Aorta (tissue), 5 donors: ENCODE results near the gene VEPH1. TPM values are rescaled to one million over a fixed set of nuclear protein-coding genes. Genes with fewer than 3 reads are reported as not detected.

ENCODE experiments used
- ATAC-seq: fragments of 200-7000 bp; cut with Tn5 transposase; one replicate; pipeline ENCODE4 v1.9.1; 2022; ENCODE audit warnings: moderate library complexity; ENCODE audit not compliant: low FRiP score
- DNase-seq, 2 donors: peaks; one replicate each; pipeline ENCODE4 v3.0.0-alpha.2; 2020
- H3K27ac ChIP-seq, 2 donors: one replicate each; pipeline ENCODE4 v1.5.1; 2013; ENCODE audit warnings: low read length in 2 of 2, mild to moderate bottlenecking in 2 of 2, moderate library complexity in 2 of 2, control low read depth in 1 of 2, inconsistent platforms in 1 of 2, low read depth in 1 of 2
- H3K27me3 ChIP-seq, 2 donors: one replicate each; pipeline ENCODE4 v1.6.1; 2013; ENCODE audit warnings: control low read depth in 1 of 2, low read length in 1 of 2, mild to moderate bottlenecking in 1 of 2, moderate library complexity in 1 of 2; ENCODE audit not compliant: insufficient read depth in 2 of 2, control insufficient read depth in 1 of 2
- H3K36me3 ChIP-seq, 2 donors: one replicate each; pipeline ENCODE4 v1.6.1; 2013; ENCODE audit warnings: control low read depth in 1 of 2, low read length in 1 of 2, mild to moderate bottlenecking in 1 of 2; ENCODE audit not compliant: insufficient read depth in 2 of 2, control insufficient read depth in 1 of 2
- H3K4me1 ChIP-seq, 2 donors: one replicate each; pipeline ENCODE4 v1.6.1; 2013; ENCODE audit warnings: low read length in 2 of 2, control low read depth in 1 of 2, mild to moderate bottlenecking in 1 of 2, moderate library complexity in 1 of 2; ENCODE audit not compliant: insufficient read depth in 2 of 2, control insufficient read depth in 1 of 2
- H3K4me3 ChIP-seq, 2 donors: one replicate each; pipeline ENCODE4 v1.5.1; 2013; ENCODE audit warnings: low read length in 2 of 2, control low read depth in 1 of 2, mild to moderate bottlenecking in 1 of 2
- H3K9me3 ChIP-seq: one replicate; pipeline ENCODE4 v1.6.1; 2013; ENCODE audit warnings: mild to moderate bottlenecking, low read length; ENCODE audit not compliant: control insufficient read depth
- WGBS, 2 donors: extraction: QIAGEN DNeasy Blood & Tissue Kit; methylation state at CpG; one replicate each; pipeline ENCODE4 v1.1.7; 2013; 5-methylcytosine and 5-hydroxymethylcytosine counted together
- intact Hi-C, 2 donors: fragments of 100-400 bp; cut with DNase I; formaldehyde crosslinking; loops; one replicate each; pipeline versions ENCODE4 v1.14.2 to v1.15.0; 2022
- polyA plus RNA-seq, 2 donors: library from polyadenylated mRNA; stranded (reverse); fragments of 200-250 nt; gene quantifications; one replicate each; pipeline ENCODE4 v1.2.3, GENCODE V29; 2013
- total RNA-seq, 2 donors: library from RNA; stranded (reverse); fragmentation: NEBNext Ultra II Directional; extraction: Animal tissue kit (Norgen Biotek cat#: 25700); gene quantifications; one replicate each; pipeline ENCODE4 v1.2.1, GENCODE V29; 2021
- donor health status: healthy with polysubstance abuse.
- donor health status: Bipolar disorder and iron deficiency.
- donor health status: DM: no; HTN: no; CAD: no.
- donor health status: DM: no; HTN: no; CAD: no.
- donor health status: DM: yes; HTN: yes; CAD: no.

VEPH1 gene
- total and polyA plus RNA-seq, 4 donors = 0.77 to 0.81 TPM; not detected in 2

DNA sequence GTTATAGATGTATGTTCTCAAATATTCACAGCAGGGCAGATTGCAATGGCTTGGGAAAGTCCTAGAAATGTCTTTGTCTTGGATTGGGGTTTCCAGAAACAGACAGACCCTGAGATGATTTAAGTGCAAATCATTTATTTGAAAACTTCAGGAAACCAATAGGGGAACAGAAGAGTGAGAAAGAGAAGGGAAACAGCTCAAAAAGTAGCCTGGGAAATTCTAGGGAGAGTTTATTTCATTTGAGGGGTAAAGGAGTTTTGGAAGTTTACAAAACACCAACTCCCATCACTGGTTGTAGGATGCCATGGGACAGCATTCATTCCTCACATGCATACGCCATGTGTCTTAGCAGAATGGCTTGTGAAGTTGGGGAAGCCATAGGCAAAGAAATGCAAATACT, 98.8 kb downstream of the VEPH1 start:
- no peak for ATAC-seq
- H3K27me3 ChIP-seq = no peaks in the 10 kb centered on the region
- no peaks in the 10 kb centered on the region for H3K4me1 ChIP-seq
- no peak for DNase-seq
- no peaks in the 10 kb centered on the region for H3K36me3 ChIP-seq
- 61 to 99% methylated on average over 1 of the region's 1 CpG for WGBS, 2 donors
- H3K27ac ChIP-seq = no peak overlapping the region
- no peak overlapping the region for H3K4me3 ChIP-seq
- intact Hi-C loops = no loop called here
- no peaks in the 10 kb centered on the region for H3K9me3 ChIP-seq

GRCh38 chr3:157398598-157398997, 104.6 kb downstream of the VEPH1 start:
- Histone ChIP-seq H3K36me3 (no peaks in the 10 kb centered on the region), H3K27me3 (no peaks in the 10 kb centered on the region), H3K4me3 (no peak overlapping the region), H3K4me1 (no peaks in the 10 kb centered on the region), H3K9me3 (peaks cover 3% of the 10 kb centered on the region), H3K27ac (no peak overlapping the region)
- intact Hi-C loops = no loop called here
- DNase-seq (no peak), ATAC-seq (no peak)
- 98 to 100% methylated on average over 3 of the region's 3 CpGs for WGBS, 2 donors

- no peak for ATAC-seq
These were observed 108.8 kb downstream of the VEPH1 start for GRCh38 chr3:157394411-157394810.

GRCh38 chr3:157393113-157393512, 110.1 kb downstream of the VEPH1 start:
- H3K4me1 ChIP-seq = no peaks in the 10 kb centered on the region
- no peaks in the 10 kb centered on the region for H3K36me3 ChIP-seq
- no peak overlapping the region for H3K27ac ChIP-seq
- H3K4me3 ChIP-seq = no peak overlapping the region
- ATAC-seq (no peak), DNase-seq (no peak)
- peaks cover 3% of the 10 kb centered on the region for H3K9me3 ChIP-seq
- H3K27me3 ChIP-seq = no peaks in the 10 kb centered on the region
- intact Hi-C loops = no loop called here

More at GRCh38 chr3:157394411-157394810, 108.8 kb downstream of the VEPH1 start:
- no peaks in the 10 kb centered on the region for H3K27me3 ChIP-seq
- 70 to 80% methylated on average over 1 of the region's 1 CpG for WGBS, 2 donors
- H3K4me3 ChIP-seq = no peak overlapping the region
- H3K4me1 ChIP-seq = no peaks in the 10 kb centered on the region
- H3K9me3 ChIP-seq = peaks cover 3% of the 10 kb centered on the region
- no peak for DNase-seq
- intact Hi-C loops = no loop called here
- H3K36me3 ChIP-seq = no peaks in the 10 kb centered on the region
- H3K27ac ChIP-seq = no peak overlapping the region

DNA sequence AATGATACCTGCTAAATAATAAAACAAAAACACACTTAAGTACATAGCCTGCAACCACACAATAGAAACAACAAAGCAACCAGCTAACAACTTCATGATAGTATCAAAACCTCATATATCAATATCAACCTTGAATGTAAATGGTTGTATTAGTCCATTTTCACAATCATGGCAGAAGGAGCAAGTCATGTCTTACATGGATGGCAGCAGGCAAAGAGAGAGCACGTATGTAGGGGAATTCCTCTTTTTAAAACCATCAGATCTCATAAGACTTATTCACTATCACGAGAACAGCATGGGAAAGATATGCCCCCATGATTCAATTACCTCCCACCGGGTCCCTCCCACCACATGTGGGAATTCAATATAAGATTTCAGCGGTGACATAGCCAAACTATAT, 111.1 kb downstream of the VEPH1 start:
- no peak for DNase-seq
- 94 to 96% methylated on average over 4 of the region's 4 CpGs for WGBS, 2 donors
- intact Hi-C loops = no loop called here

GRCh38 chr3:157390713-157391515, 112.3 kb downstream of the VEPH1 start:
- ATAC-seq (no peak), DNase-seq (peak in 1 of 2 donors; percentile 51)
- Histone ChIP-seq H3K4me3 (no peak overlapping the region), H3K4me1 (no peaks in the 10 kb centered on the region), H3K27me3 (no peaks in the 10 kb centered on the region), H3K9me3 (peaks cover 3% of the 10 kb centered on the region), H3K27ac (no peak overlapping the region), H3K36me3 (no peaks in the 10 kb centered on the region)
- intact Hi-C loops = no loop called here
- WGBS, 2 donors = 93 to 96% methylated on average over 9 of the region's 9 CpGs

More for the DNA sequence above, 111.1 kb downstream of the VEPH1 start:
- H3K36me3 ChIP-seq = no peaks in the 10 kb centered on the region
- no peak overlapping the region for H3K4me3 ChIP-seq
- no peaks in the 10 kb centered on the region for H3K27me3 ChIP-seq
- H3K27ac ChIP-seq = no peak overlapping the region
- ATAC-seq = no peak
- peaks cover 3% of the 10 kb centered on the region for H3K9me3 ChIP-seq
- H3K4me1 ChIP-seq = no peaks in the 10 kb centered on the region

GRCh38 chr3:157388976-157389375, 114.2 kb downstream of the VEPH1 start:
- Histone ChIP-seq H3K4me3 (no peak overlapping the region), H3K9me3 (no peaks in the 10 kb centered on the region), H3K27ac (no peak overlapping the region), H3K36me3 (no peaks in the 10 kb centered on the region), H3K27me3 (peaks cover 0 to 1% of the 10 kb centered on the region in 2 donors), H3K4me1 (no peaks in the 10 kb centered on the region)
- intact Hi-C loops = no loop called here
- no peak for DNase-seq
- no peak for ATAC-seq

GRCh38 chr3:157387708-157388435, 115.3 kb downstream of the VEPH1 start:
- intact Hi-C loops = no loop called here
- Histone ChIP-seq H3K9me3 (no peaks in the 10 kb centered on the region), H3K27ac (no peak overlapping the region), H3K27me3 (peaks cover 0 to 1% of the 10 kb centered on the region in 2 donors), H3K4me1 (no peaks in the 10 kb centered on the region), H3K4me3 (no peak overlapping the region), H3K36me3 (no peaks in the 10 kb centered on the region)
- DNase-seq = no peak
- WGBS, 2 donors = 59 to 87% methylated on average over 3 of the region's 3 CpGs
- ATAC-seq = no peak

DNA sequence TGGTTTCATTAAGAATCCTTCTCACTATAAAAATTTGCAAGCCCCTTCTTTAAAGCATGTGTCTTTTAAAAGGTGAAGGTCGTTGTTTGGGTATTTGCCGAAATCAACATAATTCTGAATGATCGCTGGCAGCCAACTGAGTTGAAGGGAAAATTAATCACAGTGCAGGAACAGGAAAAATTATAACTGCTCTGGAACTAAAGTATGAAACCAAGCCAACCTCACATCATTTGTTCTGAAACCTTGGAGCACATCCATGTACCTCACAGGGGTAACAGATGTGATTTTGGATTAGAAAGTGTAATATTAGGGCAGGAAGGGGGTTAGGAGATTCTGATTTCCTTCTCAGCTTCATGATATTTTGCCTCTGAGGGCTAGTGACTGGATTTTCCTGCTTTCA, 118.7 kb downstream of the VEPH1 start:
- H3K36me3 ChIP-seq = no peaks in the 10 kb centered on the region
- 5 to 17% methylated on average over 3 of the region's 3 CpGs for WGBS, 2 donors

More for the DNA sequence above, 118.7 kb downstream of the VEPH1 start:
- intact Hi-C loops = no loop called here
- ATAC-seq (no peak), DNase-seq (no peak)
- H3K4me3 ChIP-seq = no peak overlapping the region
- H3K27ac ChIP-seq = no peak overlapping the region
- H3K9me3 ChIP-seq = no peaks in the 10 kb centered on the region
- no peaks in the 10 kb centered on the region for H3K4me1 ChIP-seq
- peaks cover 0 to 1% of the 10 kb centered on the region in 2 donors for H3K27me3 ChIP-seq
